K562 (cell line): ENCODE data around the gene GTF3C4.

Experiments
- AFF4 ChIP-seq: sonication (generic); formaldehyde crosslinking; IDR thresholded peaks from 2 replicates; pipeline ENCODE4 v1.8.0; 2023; ENCODE audit warnings: mild to moderate bottlenecking, missing genetic modification reagents
- CAMTA2 ChIP-seq: fragments of 250-450 bp; sonication (Bioruptor Pico); conservative IDR thresholded peaks from 2 replicates; pipeline ENCODE4 v1.5.1; 2022
- ELF1 ChIP-seq: fragments of 200-800 bp; sonication (Bioruptor generic); IDR thresholded peaks from 2 replicates; pipeline ENCODE4 v1.6.1; 2016; ENCODE audit warnings: missing genetic modification characterization, missing compliant biosample characterization
- HDAC3 ChIP-seq: fragments of 450-650 bp; IDR thresholded peaks from 2 replicates; pipeline ENCODE4 v1.6.1; 2018; ENCODE audit warnings: borderline replicate concordance, mild to moderate bottlenecking, moderate library complexity; ENCODE audit not compliant: partially characterized antibody
- HOXB6 ChIP-seq: fragments of 250-450 bp; sonication (Bioruptor Pico); IDR thresholded peaks from 2 replicates; pipeline ENCODE4 v1.5.1; 2022; ENCODE audit warnings: mild to moderate bottlenecking, borderline replicate concordance
- MXI1 ChIP-seq: IDR thresholded peaks from 2 replicates; pipeline ENCODE4 v1.6.1; 2011; ENCODE audit warnings: low read depth, mild to moderate bottlenecking, improper control_type of control experiment, low read length
- PKNOX1 ChIP-seq: fragments of 450-650 bp; IDR thresholded peaks from 2 replicates; pipeline ENCODE4 v1.6.1; 2016
- POLR2A ChIP-seq: fragments of 450-650 bp; conservative IDR thresholded peaks from 2 replicates; pipeline ENCODE4 v1.6.1; 2016
- POLR2AphosphoS2 ChIP-seq: IDR thresholded peaks from 2 replicates; pipeline ENCODE4 v1.6.1; 2012; ENCODE audit warnings: low read length, improper control_type of control experiment
- SIRT6 ChIP-seq: IDR thresholded peaks from one replicate; pipeline ENCODE4 v1.6.1; 2012; ENCODE audit warnings: low read depth, mild to moderate bottlenecking, control low read depth, inconsistent platforms, low read length, moderate library complexity
- UBTF ChIP-seq, 2 experiments: IDR thresholded peaks; 2 replicates each; pipeline ENCODE4 v1.6.1; 2012; ENCODE audit warnings: improper control_type of control experiment in 2 of 2, low read depth in 2 of 2, low read length in 2 of 2, borderline replicate concordance in 1 of 2
- USF2 ChIP-seq: sonication (generic); formaldehyde crosslinking; IDR thresholded peaks from 2 replicates; pipeline ENCODE4 v1.5.0; 2020; ENCODE audit warnings: missing genetic modification reagents
- ZNF384 ChIP-seq: IDR thresholded peaks from 2 replicates; pipeline ENCODE4 v1.6.1; 2012; ENCODE audit warnings: low read depth, low read length, improper control_type of control experiment

DNA sequence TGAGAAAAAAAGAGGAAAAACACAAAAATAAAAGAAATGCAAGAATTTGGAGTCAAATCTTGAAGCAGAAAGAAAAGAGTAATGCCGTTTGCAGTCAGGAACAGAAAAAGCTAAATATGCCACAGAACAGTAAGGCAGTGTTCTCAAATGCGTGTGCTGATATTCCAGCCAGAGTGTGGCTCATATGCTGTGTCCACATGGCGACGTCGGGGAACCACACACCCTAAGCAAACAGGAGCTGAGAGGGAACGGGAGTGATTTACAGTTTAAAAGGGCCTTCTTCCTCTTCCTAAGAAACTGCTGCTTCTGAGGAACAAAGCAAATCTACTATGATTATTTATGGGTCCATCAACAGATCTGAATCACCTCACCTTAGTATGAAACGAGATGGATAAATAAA is 43.2 kb upstream of the GTF3C4 start:
- TF ChIP-seq UBTF (IDR thresholded peaks at IDR 0.05; ENCODE audit: borderline replicate concordance in 1 of 2, low read depth in 2 of 2, low read length in 2 of 2) (no peak), HDAC3 (no peak), AFF4 (CRISPR knock-in tag) (no peak), CAMTA2 (CRISPR knock-in tag) (no peak), ELF1 (tag) (no peak), USF2 (CRISPR knock-in tag) (no peak), MXI1 (no peak), ZNF384 (no peak), PKNOX1 (no peak), POLR2AphosphoS2 (no peak), SIRT6 (no peak), POLR2A (no peak), HOXB6 (CRISPR knock-in tag) (no peak)
